ENCODE results near the gene BCL11B.
A peak's percentile ranks its signal among the peaks of the same experiment; 100 is the strongest.

The BCL11B gene

GRCh38 chr14:99199846-99200653 is 71.9 kb downstream of the BCL11B start:
- peak; percentile 24 for TF ChIP-seq CTCF (IDR thresholded peaks at IDR 0.05; ENCODE audit: low read depth, low read length)
- DNase-seq (ENCODE audit: extremely low read depth, low read depth), result no peak

DNA sequence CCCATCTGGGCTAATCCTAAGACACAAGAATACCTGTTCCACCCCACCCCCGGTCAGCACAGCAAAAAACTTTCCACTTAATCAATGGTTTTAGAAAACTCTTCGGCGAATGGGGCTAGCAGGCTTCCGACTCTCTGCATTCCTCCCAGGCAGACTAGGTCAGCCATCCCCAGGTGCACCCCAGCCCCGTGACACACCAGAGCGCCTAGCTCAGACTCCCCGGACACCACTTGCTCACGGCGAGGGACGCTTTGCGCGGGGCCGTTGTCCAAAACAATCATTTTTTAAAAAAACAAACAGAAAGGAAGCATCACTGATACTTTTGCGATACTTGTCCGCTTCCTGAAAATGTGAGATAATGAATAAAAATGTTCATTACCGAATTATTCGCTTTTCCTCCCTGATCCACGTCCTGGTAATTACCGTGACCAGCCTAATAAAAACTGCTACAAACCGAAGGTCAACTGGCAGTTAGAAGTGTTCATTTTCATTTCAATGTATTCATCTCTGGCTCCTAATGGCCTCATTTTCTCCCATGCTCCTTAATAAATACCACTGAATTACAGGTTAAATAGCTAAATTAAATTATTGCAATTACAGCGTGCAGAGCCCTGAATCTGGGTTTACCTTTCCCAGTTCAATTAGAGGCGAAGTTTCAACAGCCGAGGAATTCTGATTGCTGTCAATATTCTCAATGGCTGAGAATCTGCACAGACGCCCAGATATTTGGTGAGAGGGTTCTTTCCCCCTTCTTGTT is 73.1 kb downstream of the BCL11B start:
- no peak for DNase-seq (ENCODE audit: extremely low read depth, low read depth)
- no peak for TF ChIP-seq CTCF (IDR thresholded peaks at IDR 0.05; ENCODE audit: low read depth, low read length)

DNA sequence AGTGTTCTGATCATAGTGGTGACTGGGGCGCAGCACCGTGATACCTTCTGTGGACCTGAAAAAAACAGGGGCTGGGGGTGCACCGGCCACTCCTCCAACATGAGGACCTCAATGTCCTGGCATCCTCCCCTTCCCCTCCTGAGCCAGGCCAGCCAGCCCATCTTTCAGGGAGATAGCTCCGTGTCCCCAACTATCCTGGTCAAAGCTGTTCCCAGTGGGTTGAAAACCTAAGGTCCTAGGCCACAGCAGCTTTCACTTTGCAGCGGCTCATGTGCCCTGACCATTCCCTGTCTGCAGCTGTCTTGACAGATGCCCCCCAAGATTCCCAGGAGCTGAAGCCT is 75.7 kb downstream of the BCL11B start:
- TF ChIP-seq CTCF (IDR thresholded peaks at IDR 0.05; ENCODE audit: low read depth, low read length), result no peak
- no peak for DNase-seq (ENCODE audit: extremely low read depth, low read depth)

DNA sequence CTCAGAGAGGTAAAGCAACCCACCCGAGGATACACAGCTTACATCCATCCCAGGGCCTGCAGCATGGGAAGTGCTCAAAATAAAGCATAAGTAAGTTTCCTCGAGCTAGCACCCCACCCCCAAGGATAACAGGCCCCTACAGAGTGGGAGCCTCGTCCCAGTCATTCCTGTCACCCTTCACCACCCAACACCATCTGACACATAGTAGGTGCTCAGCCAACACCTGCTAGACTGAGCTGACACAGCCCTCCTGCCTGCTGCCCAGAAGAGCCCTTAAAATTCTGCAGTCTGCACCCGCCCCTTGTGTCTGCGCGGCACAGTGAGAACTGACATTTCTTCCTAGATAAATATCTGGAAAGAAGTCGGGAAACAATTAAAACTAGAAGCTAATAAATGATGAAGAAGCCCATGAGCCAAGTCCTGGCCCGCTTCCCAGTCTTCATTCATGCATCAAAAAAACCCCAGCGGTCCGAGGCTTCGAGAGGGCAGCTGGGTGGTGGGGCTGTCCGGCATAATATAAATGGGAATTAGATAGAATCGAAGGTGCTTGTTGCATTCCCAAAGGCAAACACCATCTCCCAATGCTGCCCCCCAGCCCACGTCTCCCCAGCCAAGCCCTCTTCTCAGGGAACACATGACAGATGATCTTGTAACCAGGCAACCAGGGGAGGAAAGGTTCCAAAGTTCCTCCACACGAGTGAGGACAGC is 76.2 kb downstream of the BCL11B start:
- no peak for TF ChIP-seq CTCF (IDR thresholded peaks at IDR 0.05; ENCODE audit: low read depth, low read length)
- no peak for DNase-seq (ENCODE audit: extremely low read depth, low read depth)

GRCh38 chr14:99194736-99195135 is 77.3 kb downstream of the BCL11B start:
- no peak for TF ChIP-seq CTCF (IDR thresholded peaks at IDR 0.05; ENCODE audit: low read depth, low read length)
- no peak for DNase-seq (ENCODE audit: extremely low read depth, low read depth)

GRCh38 chr14:99194136-99194535 is 77.9 kb downstream of the BCL11B start:
- no peak for TF ChIP-seq CTCF (IDR thresholded peaks at IDR 0.05; ENCODE audit: low read depth, low read length)
- no peak for DNase-seq (ENCODE audit: extremely low read depth, low read depth)

DNA sequence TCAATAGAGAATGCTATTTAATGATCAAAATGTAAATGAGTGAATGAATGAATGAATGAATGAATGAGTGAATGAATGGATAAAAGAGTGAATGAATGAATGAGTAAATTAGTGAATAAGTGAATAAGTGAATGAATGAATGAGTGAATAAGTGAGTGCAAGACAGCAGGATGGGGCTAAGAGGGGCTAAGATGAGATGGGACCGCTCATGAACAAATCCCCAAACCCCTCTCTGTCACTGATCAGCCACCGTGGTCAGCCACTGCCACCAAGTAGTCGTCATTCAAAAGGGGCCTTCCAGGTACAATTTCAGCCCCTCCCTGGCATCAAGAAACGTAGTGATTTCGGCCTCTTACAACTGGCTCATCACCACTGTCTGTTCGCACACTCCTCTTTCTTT is 79.2 kb downstream of the BCL11B start:
- no peak for TF ChIP-seq CTCF (IDR thresholded peaks at IDR 0.05; ENCODE audit: low read depth, low read length)
- DNase-seq (ENCODE audit: extremely low read depth, low read depth), result no peak
